ENCODE data around the gene VN1R5. TPM values are rescaled to one million over a fixed set of nuclear protein-coding genes. Genes with fewer than 3 reads are reported as not detected.
A peak's percentile ranks its signal among the peaks of the same experiment; 100 is the strongest.

Gene VN1R5
- total and polyA plus RNA-seq, 9 of the 15 experiments (the other 6 are each of a cell fraction or from before 2014, with no cell fraction given) = not detected

DNA sequence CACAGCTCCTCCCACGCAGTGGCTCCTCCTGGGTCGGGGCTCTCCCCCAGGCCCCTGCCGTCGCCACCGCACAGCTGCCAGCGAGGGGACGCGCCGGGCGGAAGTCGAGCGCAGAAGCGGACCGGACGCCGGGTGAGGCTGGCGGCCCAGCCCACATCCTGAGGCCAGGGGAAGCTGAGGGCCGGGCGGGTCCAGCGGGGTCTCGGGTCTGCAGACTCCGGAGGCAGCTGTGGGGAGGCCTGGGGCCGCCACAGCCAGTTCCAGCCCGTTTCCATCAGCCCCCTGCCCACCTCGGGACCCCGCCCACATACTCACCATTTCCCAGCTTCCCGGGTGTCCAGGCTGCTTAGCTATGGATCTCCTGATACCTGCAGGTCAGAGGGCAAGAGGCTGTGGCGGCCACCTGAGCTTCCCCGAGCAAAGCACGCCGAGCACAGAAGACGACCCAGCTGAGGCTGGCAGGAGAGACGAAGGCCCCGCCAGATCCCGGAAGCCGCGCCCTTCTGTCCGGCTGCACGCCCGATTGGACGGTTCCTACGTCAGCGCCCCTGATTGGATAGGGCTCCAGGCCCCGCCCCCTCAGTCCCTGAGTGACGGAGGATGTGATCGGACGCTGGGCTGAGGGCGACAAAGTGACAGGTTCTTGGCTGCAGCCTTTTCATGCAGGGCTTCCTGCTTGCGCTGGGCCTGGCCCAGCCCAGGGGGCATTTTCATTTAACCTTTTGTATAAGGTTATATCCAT is 45.3 kb upstream of the VN1R5 start (continued):
- TF ChIP-seq, protein P1, sequence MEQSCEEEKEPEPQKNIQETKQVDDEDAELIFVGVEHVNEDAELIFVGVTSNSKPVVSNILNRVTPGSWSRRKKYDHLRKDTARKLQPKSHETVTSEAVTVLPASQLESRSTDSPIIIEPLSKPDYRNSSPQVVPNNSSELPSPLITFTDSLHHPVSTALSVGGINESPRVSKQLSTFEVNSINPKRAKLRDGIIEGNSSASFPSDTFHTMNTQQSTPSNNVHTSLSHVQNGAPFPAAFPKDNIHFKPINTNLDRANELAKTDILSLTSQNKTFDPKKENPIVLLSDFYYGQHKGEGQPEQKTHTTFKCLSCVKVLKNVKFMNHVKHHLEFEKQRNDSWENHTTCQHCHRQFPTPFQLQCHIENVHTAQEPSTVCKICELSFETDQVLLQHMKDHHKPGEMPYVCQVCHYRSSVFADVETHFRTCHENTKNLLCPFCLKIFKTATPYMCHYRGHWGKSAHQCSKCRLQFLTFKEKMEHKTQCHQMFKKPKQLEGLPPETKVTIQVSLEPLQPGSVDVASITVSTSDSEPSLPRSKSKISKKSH (CRISPR knock-in tag; IDR thresholded peaks at IDR 0.05) = no peak
- TF ChIP-seq PBX2 (CRISPR knock-in tag; IDR thresholded peaks at IDR 0.05; ENCODE audit: low read depth) (peak; percentile 89), PBX2 (tag; conservative IDR thresholded peaks at IDR 0.05; ENCODE audit: low read depth) (peak; percentile 95), HLTF (IDR thresholded peaks at IDR 0.05) (no peak), ZNF551 (CRISPR knock-in tag; IDR thresholded peaks at IDR 0.05) (no peak), MAFK (IDR thresholded peaks at IDR 0.05; ENCODE audit: low read length) (no peak), CHD1 (IDR thresholded peaks at IDR 0.05; ENCODE audit: low read length) (peak; percentile 95), POLR2G (IDR thresholded peaks at IDR 0.05; ENCODE audit: low read depth, low read length) (peak; percentile 98), RNF2 (IDR thresholded peaks at IDR 0.05) (0 out of 2 replicates have a peak, but pooled peaks have one; percentile 24), ZNF277 (CRISPR knock-in tag; IDR thresholded peaks at IDR 0.05; ENCODE audit: borderline replicate concordance) (no peak), TEAD4 (IDR thresholded peaks at IDR 0.05; ENCODE audit: low read length) (peak; percentile 13; the same call in 1 of the 2 replicates), TEAD4 (CRISPR knock-in tag; IDR thresholded peaks at IDR 0.05; ENCODE audit: borderline replicate concordance) (no peak), CEBPB (tag; IDR thresholded peaks at IDR 0.05) (no peak)
- TF ChIP-seq, protein P2, sequence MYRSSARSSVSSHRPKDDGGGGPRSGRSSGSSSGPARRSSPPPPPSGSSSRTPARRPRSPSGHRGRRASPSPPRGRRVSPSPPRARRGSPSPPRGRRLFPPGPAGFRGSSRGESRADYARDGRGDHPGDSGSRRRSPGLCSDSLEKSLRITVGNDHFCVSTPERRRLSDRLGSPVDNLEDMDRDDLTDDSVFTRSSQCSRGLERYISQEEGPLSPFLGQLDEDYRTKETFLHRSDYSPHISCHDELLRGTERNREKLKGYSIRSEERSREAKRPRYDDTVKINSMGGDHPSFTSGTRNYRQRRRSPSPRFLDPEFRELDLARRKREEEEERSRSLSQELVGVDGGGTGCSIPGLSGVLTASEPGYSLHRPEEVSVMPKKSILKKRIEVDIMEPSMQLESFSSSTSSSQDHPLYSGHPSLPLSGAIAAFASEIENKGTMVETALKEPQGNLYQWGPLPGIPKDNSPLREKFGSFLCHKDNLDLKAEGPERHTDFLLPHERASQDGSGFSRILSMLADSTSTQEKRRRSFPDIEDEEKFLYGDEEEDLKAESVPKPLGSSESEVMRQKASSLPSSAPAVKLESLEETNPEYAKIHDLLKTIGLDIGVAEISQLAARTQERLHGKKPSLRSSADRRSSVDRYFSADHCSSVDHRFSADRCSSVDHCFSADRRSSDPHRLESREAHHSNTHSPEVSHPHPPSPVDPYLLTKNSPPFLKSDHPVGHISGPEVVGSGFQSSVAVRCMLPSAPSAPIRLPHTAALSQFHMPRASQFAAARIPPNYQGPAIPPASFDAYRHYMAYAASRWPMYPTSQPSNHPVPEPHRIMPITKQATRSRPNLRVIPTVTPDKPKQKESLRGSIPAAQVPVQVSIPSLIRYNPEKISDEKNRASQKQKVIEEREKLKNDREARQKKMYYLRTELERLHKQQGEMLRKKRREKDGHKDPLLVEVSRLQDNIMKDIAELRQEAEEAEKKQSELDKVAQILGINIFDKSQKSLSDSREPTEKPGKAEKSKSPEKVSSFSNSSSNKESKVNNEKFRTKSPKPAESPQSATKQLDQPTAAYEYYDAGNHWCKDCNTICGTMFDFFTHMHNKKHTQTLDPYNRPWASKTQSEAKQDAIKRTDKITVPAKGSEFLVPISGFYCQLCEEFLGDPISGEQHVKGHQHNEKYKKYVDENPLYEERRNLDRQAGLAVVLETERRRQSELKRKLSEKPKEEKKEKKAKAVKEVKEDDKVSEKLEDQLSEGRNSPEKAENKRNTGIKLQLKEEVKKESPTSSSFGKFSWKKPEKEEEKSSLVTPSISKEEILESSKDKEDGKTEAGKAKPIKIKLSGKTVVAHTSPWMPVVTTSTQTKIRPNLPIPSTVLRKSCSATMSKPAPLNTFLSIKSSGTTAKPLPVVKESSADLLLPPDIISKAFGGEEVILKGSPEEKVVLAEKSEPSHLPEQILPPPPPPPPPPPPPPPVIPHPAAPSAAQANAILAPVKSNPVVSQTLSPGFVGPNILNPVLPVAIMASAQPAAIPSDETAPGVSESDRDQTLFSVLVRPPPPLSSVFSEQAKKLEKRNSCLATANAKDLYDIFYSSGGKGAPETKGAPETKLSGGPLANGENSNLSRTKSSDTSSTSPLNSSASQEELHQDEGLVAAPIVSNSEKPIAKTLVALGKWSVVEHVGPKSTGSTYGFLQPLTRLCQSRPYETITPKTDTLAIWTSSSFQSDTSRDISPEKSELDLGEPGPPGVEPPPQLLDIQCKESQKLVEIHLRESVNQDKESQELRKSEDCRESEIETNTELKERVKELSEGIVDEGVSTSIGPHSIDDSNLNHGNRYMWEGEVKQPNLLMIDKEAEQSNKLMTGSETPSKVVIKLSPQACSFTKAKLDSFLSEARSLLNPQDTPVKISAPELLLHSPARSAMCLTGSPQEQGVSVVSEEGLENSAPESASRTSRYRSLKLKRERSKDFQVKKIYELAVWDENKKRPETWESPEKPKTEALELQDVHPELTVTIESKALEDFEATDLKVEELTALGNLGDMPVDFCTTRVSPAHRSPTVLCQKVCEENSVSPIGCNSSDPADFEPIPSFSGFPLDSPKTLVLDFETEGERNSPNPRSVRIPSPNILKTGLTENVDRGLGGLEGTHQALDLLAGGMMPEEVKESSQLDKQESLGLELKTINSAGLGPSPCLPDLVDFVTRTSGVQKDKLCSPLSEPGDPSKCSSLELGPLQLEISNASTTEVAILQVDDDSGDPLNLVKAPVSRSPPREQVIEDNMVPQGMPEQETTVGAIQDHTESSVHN (IDR thresholded peaks at IDR 0.05; ENCODE audit: borderline replicate concordance in 1 of 2, low read depth in 1 of 2) = no peak

Measured in K562 (cell line).